Hepatocyte (in vitro differentiated cells): ENCODE measurements around the gene UBE2E2. TPM values are rescaled to one million over a fixed set of nuclear protein-coding genes. Genes with fewer than 3 reads are reported as not detected.

ENCODE experiments used
- DNase-seq: peaks from one replicate; pipeline ENCODE4 v3.0.0-alpha.2; 2016; ENCODE audit warnings: low spot score
- H2AFZ ChIP-seq: fragments of 200-600 bp; sonication (generic); 2 replicates; pipeline ENCODE4 v1.6.0; 2016; ENCODE audit warnings: antibody characterized with exemption, mild to moderate bottlenecking
- H3K27ac ChIP-seq: fragments of 200-600 bp; sonication (generic); 2 replicates; pipeline ENCODE4 v1.5.1; 2016; ENCODE audit warnings: mild to moderate bottlenecking
- H3K27me3 ChIP-seq: fragments of 200-600 bp; sonication (generic); 2 replicates; pipeline ENCODE4 v1.6.1; 2016
- H3K36me3 ChIP-seq: fragments of 200-600 bp; sonication (generic); replicated peaks from 2 replicates; pipeline ENCODE4 v1.5.1; 2016; ENCODE audit warnings: low read depth; ENCODE audit not compliant: insufficient read depth
- H3K4me1 ChIP-seq: fragments of 200-600 bp; sonication (generic); 2 replicates; pipeline ENCODE4 v1.5.1; 2016; ENCODE audit warnings: mild to moderate bottlenecking, moderate library complexity; ENCODE audit not compliant: insufficient read depth
- H3K4me2 ChIP-seq: fragments of 200-600 bp; sonication (generic); 2 replicates; pipeline ENCODE4 v1.6.0; 2016
- H3K4me3 ChIP-seq: fragments of 200-600 bp; sonication (generic); 2 replicates; pipeline ENCODE4 v1.5.1; 2016; ENCODE audit warnings: mild to moderate bottlenecking
- H3K79me2 ChIP-seq: fragments of 200-600 bp; sonication (generic); 2 replicates; pipeline ENCODE4 v1.6.0; 2017; ENCODE audit warnings: mild to moderate bottlenecking
- H3K9me2 ChIP-seq: fragments of 200-600 bp; sonication (generic); replicated peaks from 2 replicates; pipeline ENCODE4 v1.6.0; 2017; ENCODE audit warnings: mild to moderate bottlenecking; ENCODE audit not compliant: insufficient read depth
- H3K9me3 ChIP-seq: fragments of 200-600 bp; sonication (generic); 2 replicates; pipeline ENCODE4 v1.5.1; 2016; ENCODE audit warnings: low read depth, mild to moderate bottlenecking
- H4K20me1 ChIP-seq: fragments of 200-600 bp; sonication (generic); 2 replicates; pipeline ENCODE4 v1.6.0; 2016; ENCODE audit warnings: mild to moderate bottlenecking; ENCODE audit not compliant: insufficient read depth, poor library complexity, severe bottlenecking
- CTCF ChIP-seq: fragments of 200-600 bp; sonication (generic); IDR thresholded peaks from 2 replicates; pipeline ENCODE4 v1.5.1; 2016; ENCODE audit warnings: antibody characterized with exemption, mild to moderate bottlenecking; ENCODE audit not compliant: poor library complexity
- EZH2 ChIP-seq: fragments of 200-600 bp; sonication (generic); IDR thresholded peaks from 2 replicates; pipeline ENCODE4 v1.6.1; 2016; ENCODE audit warnings: antibody characterized with exemption, mild to moderate bottlenecking, borderline replicate concordance
- EZH2phosphoT487 ChIP-seq: fragments of 200-600 bp; sonication (generic); IDR thresholded peaks from one replicate; pipeline ENCODE4 v1.6.1; 2018; ENCODE audit warnings: antibody characterized with exemption, mild to moderate bottlenecking, low read depth, moderate library complexity; ENCODE audit not compliant: unreplicated experiment, severe bottlenecking
- WGBS: methylation state at CpG from one replicate; pipeline ENCODE4 v1.1.6; 2016; ENCODE audit warnings: low lambda C conversion rate; ENCODE audit errors: missing lambda C conversion rate; 5-methylcytosine and 5-hydroxymethylcytosine counted together
- polyA plus RNA-seq: library from polyadenylated mRNA; unstranded; fragments of >200 nt; fragmentation: Nextera tagmentation; extraction: Ambion mirVana; gene quantifications from 2 replicates; pipeline ENCODE4 v1.2.1, GENCODE V29; 2016
- total RNA-seq: library from RNA; depleted of rRNA; stranded (reverse); fragments of >200 nt; gene quantifications from 2 replicates; pipeline ENCODE4 v1.2.3, GENCODE V29; 2014

The UBE2E2 gene
- total and polyA plus RNA-seq, 2 experiments from 2014 or later, result 51.1 to 90.6 TPM

GRCh38 chr3:23553353-23553752 is 350.2 kb downstream of the UBE2E2 start:
- Histone ChIP-seq H3K4me3 (no peak overlapping the region), H3K36me3 (no peaks in the 10 kb centered on the region), H3K4me2 (no peak overlapping the region), H3K4me1 (no peaks in the 10 kb centered on the region), H3K27ac (no peak overlapping the region), H3K9me2 (no peaks in the 10 kb centered on the region), H3K79me2 (no peaks in the 10 kb centered on the region), H2AFZ (no peak overlapping the region), H4K20me1 (no peaks in the 10 kb centered on the region), H3K27me3 (no peaks in the 10 kb centered on the region), H3K9me3 (no peaks in the 10 kb centered on the region)
- WGBS, result 89% methylated on average over 3 of the region's 3 CpGs
- no peak for DNase-seq
- no peak for TF ChIP-seq CTCF
- TF ChIP-seq EZH2phosphoT487, result no peak

GRCh38 chr3:23565041-23565775 is 362.1 kb downstream of the UBE2E2 start:
- no peak overlapping the region for H2AFZ ChIP-seq
- DNase-seq, result no peak
- H3K9me3 ChIP-seq, result no peaks in the 10 kb centered on the region
- TF ChIP-seq CTCF, result no peak
- no peak for TF ChIP-seq EZH2
- TF ChIP-seq EZH2phosphoT487, result no peak
- H4K20me1 ChIP-seq, result no peaks in the 10 kb centered on the region
- no peaks in the 10 kb centered on the region for H3K4me1 ChIP-seq
- H3K79me2 ChIP-seq, result no peaks in the 10 kb centered on the region
- H3K4me2 ChIP-seq, result no peak overlapping the region
- no peaks in the 10 kb centered on the region for H3K9me2 ChIP-seq
- H3K36me3 ChIP-seq, result no peaks in the 10 kb centered on the region
- 66% methylated on average over 5 of the region's 5 CpGs for WGBS
- H3K27me3 ChIP-seq, result no peaks in the 10 kb centered on the region
- H3K4me3 ChIP-seq, result no peak overlapping the region
- H3K27ac ChIP-seq, result no peak overlapping the region

GRCh38 chr3:23566499-23566898 is 363.4 kb downstream of the UBE2E2 start:
- H3K9me3 ChIP-seq, result no peaks in the 10 kb centered on the region
- H3K27me3 ChIP-seq, result no peaks in the 10 kb centered on the region
- no peak for TF ChIP-seq EZH2
- no peak for TF ChIP-seq EZH2phosphoT487
- TF ChIP-seq CTCF, result no peak
- 89% methylated on average over 2 of the region's 2 CpGs for WGBS
- H3K4me1 ChIP-seq, result no peaks in the 10 kb centered on the region
- no peaks in the 10 kb centered on the region for H3K36me3 ChIP-seq
- no peaks in the 10 kb centered on the region for H3K9me2 ChIP-seq
- H3K4me2 ChIP-seq, result no peak overlapping the region
- no peak overlapping the region for H3K27ac ChIP-seq
- H3K79me2 ChIP-seq, result no peaks in the 10 kb centered on the region
- H2AFZ ChIP-seq, result no peak overlapping the region
- no peaks in the 10 kb centered on the region for H4K20me1 ChIP-seq
- DNase-seq, result no peak
- H3K4me3 ChIP-seq, result no peak overlapping the region

- no peak for DNase-seq
- H3K79me2 ChIP-seq, result no peaks in the 10 kb centered on the region
- no peak overlapping the region for H3K27ac ChIP-seq
- TF ChIP-seq EZH2, result no peak
- TF ChIP-seq EZH2phosphoT487, result no peak
- no peak for TF ChIP-seq CTCF
- no peak overlapping the region for H3K4me3 ChIP-seq
- 54% methylated on average over 3 of the region's 3 CpGs for WGBS
- H3K36me3 ChIP-seq, result no peaks in the 10 kb centered on the region
- no peak overlapping the region for H3K4me2 ChIP-seq
- H3K27me3 ChIP-seq, result no peaks in the 10 kb centered on the region
- H3K9me2 ChIP-seq, result no peaks in the 10 kb centered on the region
- H4K20me1 ChIP-seq, result no peaks in the 10 kb centered on the region
- no peaks in the 10 kb centered on the region for H3K4me1 ChIP-seq
- no peaks in the 10 kb centered on the region for H3K9me3 ChIP-seq
- H2AFZ ChIP-seq, result no peak overlapping the region
Measured at GRCh38 chr3:23567917-23568316, 364.8 kb downstream of the UBE2E2 start.
